D721Med (cell line): ENCODE results near the gene NCK2.

Experiments
- DNase-seq: peaks from one replicate; pipeline ENCODE4 v3.0.0; 2011; ENCODE audit warnings: low spot score; ENCODE audit not compliant: insufficient read length
- FAIRE-seq: peaks from 2 replicates; lab custom pipeline; 2011; peaks lifted over from hg19 to GRCh38; lab: Jason Lieb, UNC
- TF ChIP-seq, protein P1 (sequence below): IDR thresholded peaks from 2 replicates; pipeline ENCODE4 v1.5.1; 2012; ENCODE audit warnings: mild to moderate bottlenecking, control low read depth; ENCODE audit not compliant: insufficient read depth; ENCODE audit errors: missing control alignments

Gene NCK2

DNA sequence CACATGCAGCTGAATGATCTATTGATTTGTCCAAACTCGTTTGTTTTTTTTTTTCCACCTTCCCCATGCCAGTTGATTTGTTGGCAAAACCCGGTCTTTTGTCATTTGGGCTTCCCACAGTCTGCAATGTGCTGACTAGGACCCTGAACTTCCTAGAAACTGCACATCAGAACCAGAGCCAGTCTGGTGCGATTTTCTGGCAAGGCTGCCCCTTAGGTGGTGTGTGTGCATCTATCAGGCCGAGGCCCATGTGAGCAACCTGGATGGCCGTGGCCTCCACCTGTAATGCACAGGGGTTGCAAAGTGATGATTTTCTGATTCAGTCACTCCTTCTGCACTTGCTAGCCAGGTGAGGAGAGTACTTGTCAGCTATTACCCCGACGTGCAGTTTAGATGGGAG lies 47.8 kb downstream of the NCK2 start:
- TF ChIP-seq, protein P1, sequence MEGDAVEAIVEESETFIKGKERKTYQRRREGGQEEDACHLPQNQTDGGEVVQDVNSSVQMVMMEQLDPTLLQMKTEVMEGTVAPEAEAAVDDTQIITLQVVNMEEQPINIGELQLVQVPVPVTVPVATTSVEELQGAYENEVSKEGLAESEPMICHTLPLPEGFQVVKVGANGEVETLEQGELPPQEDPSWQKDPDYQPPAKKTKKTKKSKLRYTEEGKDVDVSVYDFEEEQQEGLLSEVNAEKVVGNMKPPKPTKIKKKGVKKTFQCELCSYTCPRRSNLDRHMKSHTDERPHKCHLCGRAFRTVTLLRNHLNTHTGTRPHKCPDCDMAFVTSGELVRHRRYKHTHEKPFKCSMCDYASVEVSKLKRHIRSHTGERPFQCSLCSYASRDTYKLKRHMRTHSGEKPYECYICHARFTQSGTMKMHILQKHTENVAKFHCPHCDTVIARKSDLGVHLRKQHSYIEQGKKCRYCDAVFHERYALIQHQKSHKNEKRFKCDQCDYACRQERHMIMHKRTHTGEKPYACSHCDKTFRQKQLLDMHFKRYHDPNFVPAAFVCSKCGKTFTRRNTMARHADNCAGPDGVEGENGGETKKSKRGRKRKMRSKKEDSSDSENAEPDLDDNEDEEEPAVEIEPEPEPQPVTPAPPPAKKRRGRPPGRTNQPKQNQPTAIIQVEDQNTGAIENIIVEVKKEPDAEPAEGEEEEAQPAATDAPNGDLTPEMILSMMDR, result no peak
- FAIRE-seq, result no peak
- no peak for DNase-seq

DNA sequence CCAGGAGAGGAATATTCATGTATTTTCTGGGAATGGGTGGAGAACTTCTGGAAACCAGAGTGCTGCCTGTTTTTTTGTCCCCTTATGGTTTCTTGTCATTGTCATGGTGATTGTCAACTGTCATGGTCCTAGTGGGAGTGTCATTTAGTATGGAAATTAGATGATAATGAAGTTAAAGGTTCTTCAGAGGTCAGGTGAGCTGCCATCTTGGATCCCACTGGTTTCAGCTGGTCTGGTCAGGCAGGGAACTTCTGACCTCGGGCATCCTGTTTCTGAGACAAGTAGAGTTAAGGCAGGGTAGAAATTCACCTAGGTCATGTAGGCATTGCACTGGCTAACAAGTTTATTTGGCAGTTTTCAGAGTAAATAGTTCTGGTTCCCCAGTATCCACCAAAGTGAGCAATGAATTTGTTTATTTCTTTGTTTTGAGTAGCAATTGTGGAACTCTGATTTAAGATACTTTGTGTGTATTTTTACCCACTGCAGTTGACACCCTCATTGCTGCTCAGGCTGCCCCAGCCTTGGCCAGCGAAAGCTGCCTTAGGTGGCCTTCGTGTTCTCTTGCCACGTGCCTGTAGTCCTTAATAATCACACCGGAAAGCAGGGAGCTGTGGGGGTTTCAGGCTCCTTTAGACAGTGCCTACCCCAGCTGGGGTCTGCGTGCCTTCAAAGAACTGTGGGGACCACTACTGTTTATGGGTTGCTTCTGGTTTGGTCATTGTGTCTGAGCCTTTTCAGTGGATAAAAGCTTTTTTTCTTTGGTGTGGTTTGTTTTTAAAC lies 48.7 kb downstream of the NCK2 start:
- DNase-seq (no peak), FAIRE-seq (no peak)
- TF ChIP-seq, protein P1, result no peak

GRCh38 chr2:105794926-105795574 lies 50.3 kb downstream of the NCK2 start:
- no peak for DNase-seq
- TF ChIP-seq, protein P1, result no peak
- FAIRE-seq, result no peak

- TF ChIP-seq, protein P1, result no peak
- FAIRE-seq (no peak), DNase-seq (no peak)
Observed at GRCh38 chr2:105795575-105795934, 50.8 kb downstream of the NCK2 start.

- no peak for FAIRE-seq
- no peak for DNase-seq
Observed at GRCh38 chr2:105796131-105796638, 51.5 kb downstream of the NCK2 start.

DNA sequence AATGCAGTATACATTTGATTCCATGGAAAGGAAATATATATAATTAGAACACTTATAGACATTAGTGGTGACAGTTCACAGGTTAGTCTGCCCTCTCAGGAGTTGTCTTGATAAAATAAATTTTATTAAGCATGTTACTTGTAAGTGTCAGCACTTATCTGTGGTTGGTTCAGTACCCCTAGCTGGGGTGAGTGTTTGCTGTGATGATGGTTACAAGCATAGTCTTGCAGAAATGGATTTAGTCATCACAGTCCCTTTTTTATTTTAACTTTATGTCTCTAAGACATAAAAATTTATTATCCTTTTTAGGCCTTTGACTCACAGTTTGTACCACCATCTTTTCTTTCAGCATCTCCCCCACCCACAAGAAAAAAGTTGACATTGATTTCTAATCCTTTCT lies 52.1 kb downstream of the NCK2 start:
- DNase-seq, result no peak
- TF ChIP-seq, protein P1, result no peak
- FAIRE-seq, result no peak

More at GRCh38 chr2:105796131-105796638, 51.5 kb downstream of the NCK2 start:
- TF ChIP-seq, protein P1, result no peak
